K562 (cell line): ENCODE measurements around the gene SAP130. TPM values are rescaled to one million over a fixed set of nuclear protein-coding genes. Genes with fewer than 3 reads are reported as not detected.
A peak's percentile ranks its signal among the peaks of the same experiment; 100 is the strongest.

Experiments used
- REST ChIP-seq, 2 experiments: fragments of 450-650 bp; formaldehyde crosslinking in 1 of 2; IDR thresholded peaks; 2 replicates each; pipeline versions ENCODE4 v1.4.0 to v1.6.1; 2014 to 2020; ENCODE audit warnings: mild to moderate bottlenecking in 2 of 2, borderline replicate concordance in 1 of 2, low read depth in 1 of 2
- TFE3 ChIP-seq: fragments of 450-650 bp; formaldehyde crosslinking; IDR thresholded peaks from 2 replicates; pipeline ENCODE4 v1.4.0; 2020; ENCODE audit warnings: mild to moderate bottlenecking, mixed read lengths
- ZBTB9 ChIP-seq: fragments of 450-650 bp; formaldehyde crosslinking; IDR thresholded peaks from 2 replicates; pipeline ENCODE4 v1.4.0; 2020; ENCODE audit warnings: mild to moderate bottlenecking, moderate library complexity
- ZNF695 ChIP-seq: fragments of 450-650 bp; formaldehyde crosslinking; IDR thresholded peaks from 2 replicates; pipeline ENCODE4 v1.4.0; 2020; ENCODE audit warnings: mild to moderate bottlenecking, moderate library complexity
- polyA plus RNA-seq, 8 experiments: library from polyadenylated mRNA; depleted of rRNA in 4 of 8; stranded (reverse) in 5 of 8; unstranded in 3 of 8; fragments of >200 nt; fragmentation: Nextera tagmentation in 2 of 8; fragmentation: Illumina TruSeq in 1 of 8; extraction: Ambion mirVana in 2 of 8; extraction: Trizol in 1 of 8; gene quantifications; 2 replicates each; pipeline versions ENCODE4 v1.2.1 to v1.2.3, GENCODE V29; 2011 to 2014; ENCODE audit warnings: inconsistent platforms in 1 of 8, missing spikeins in 1 of 8
- total RNA-seq, 7 experiments: library from RNA; depleted of rRNA in 6 of 7; stranded (reverse); fragments of >200 nt in 6 of 7; fragmentation: Illumina TruSeq in 2 of 7; extraction: Trizol in 2 of 7; gene quantifications; 2 replicates each; pipeline versions ENCODE4 v1.2.1 to v1.2.3, GENCODE V29; 2011 to 2021; ENCODE audit warnings: low replicate concordance in 1 of 7

SAP130 gene
- total and polyA plus RNA-seq, 9 of the 15 experiments (the other 6 are each of a cell fraction or from before 2014, with no cell fraction given): 4.5 to 33.4 (median 7.4) TPM

- peak; percentile 40; the same call in 1 of the 2 replicates for TF ChIP-seq REST (IDR thresholded peaks at IDR 0.05; ENCODE audit: borderline replicate concordance)
- TF ChIP-seq REST (CRISPR knock-in tag; IDR thresholded peaks at IDR 0.05; ENCODE audit: low read depth): peak; percentile 68; the same call in 1 of the 2 replicates
- peak; percentile 32; the same call in 1 of the 2 replicates for TF ChIP-seq ZBTB9
- no peak for TF ChIP-seq ZNF695
- peak; percentile 85 for TF ChIP-seq TFE3 (CRISPR knock-in tag)
These were observed 1.2 kb downstream of the SAP130 start (continued) for GRCh38 chr2:128026448-128027277.
